IMR-90 (cell line): ENCODE data around the gene CD44. TPM values are rescaled to one million over a fixed set of nuclear protein-coding genes. Genes with fewer than 3 reads are reported as not detected.

Source experiments
- ATAC-seq: fragments of 200-7000 bp; cut with Tn5 transposase; 2 replicates; pipeline ENCODE4 v1.9.1; 2020; ENCODE audit warnings: low read depth, mild to moderate bottlenecking, moderate library complexity
- BruUV-seq: library from RNA; stranded (reverse); fragments of 400-500 nt; replicated peaks from 2 replicates; lab custom pipeline; 2021; lab: Mats Ljungman, UMichigan
- CTCF ChIA-PET: fragments of 300-600 bp; formaldehyde crosslinking; extraction: SDS; loops from one replicate; lab custom pipeline; 2021; ENCODE audit warnings: antibody characterized with exemption; lab: Yijun Ruan, JAX
- POLR2A ChIA-PET: fragments of 300-600 bp; sonication (Branson Sonifier 250); formaldehyde crosslinking; loops from one replicate; lab custom pipeline; 2022; ENCODE audit warnings: antibody characterized with exemption; ENCODE audit not compliant: unreplicated experiment; lab: Charles Lee
- DNase-seq: peaks from one replicate; pipeline ENCODE4 v3.0.0; 2013
- H2AFZ ChIP-seq: replicated peaks from 2 replicates; pipeline ENCODE3; 2013; ENCODE audit warnings: low read length, mild to moderate bottlenecking; ENCODE audit not compliant: poor library complexity
- H2AK5ac ChIP-seq: 2 replicates; pipeline ENCODE4 v1.6.1; 2013; ENCODE audit warnings: low read depth, low read length, inconsistent platforms
- H2AK9ac ChIP-seq: replicated peaks from 2 replicates; pipeline ENCODE3; 2013; ENCODE audit warnings: mild to moderate bottlenecking, low read depth, low read length, moderate library complexity; ENCODE audit not compliant: poor library complexity
- H2BK120ac ChIP-seq: 2 replicates; pipeline ENCODE4 v1.6.1; 2013; ENCODE audit warnings: low read depth, low read length, inconsistent platforms
- H2BK15ac ChIP-seq: 3 replicates; pipeline ENCODE4 v1.6.1; 2013; ENCODE audit warnings: low read depth, low read length, inconsistent platforms
- H2BK20ac ChIP-seq: 2 replicates; pipeline ENCODE4 v1.6.1; 2013; ENCODE audit warnings: low read depth, mild to moderate bottlenecking, inconsistent platforms, low read length, moderate library complexity
- H2BK5ac ChIP-seq: 2 replicates; pipeline ENCODE4 v1.6.1; 2013; ENCODE audit warnings: mild to moderate bottlenecking, low read depth, low read length, inconsistent platforms; ENCODE audit not compliant: poor library complexity, severe bottlenecking
- H3K14ac ChIP-seq: replicated peaks from 2 replicates; pipeline ENCODE4 v1.6.1; 2013; ENCODE audit warnings: low read depth, low read length, inconsistent platforms
- H3K18ac ChIP-seq: 2 replicates; pipeline ENCODE4 v1.6.1; 2013; ENCODE audit warnings: low read depth, low read length, control low read depth
- H3K23ac ChIP-seq: 2 replicates; pipeline ENCODE4 v1.6.1; 2013; ENCODE audit warnings: low read depth, low read length, inconsistent platforms
- H3K27ac ChIP-seq: 2 replicates; pipeline ENCODE4 v1.5.1; 2013; ENCODE audit warnings: mild to moderate bottlenecking, control low read depth, low read length; ENCODE audit not compliant: insufficient read depth
- H3K27me3 ChIP-seq: 2 replicates; pipeline ENCODE4 v1.6.1; 2013; ENCODE audit warnings: low read length; ENCODE audit not compliant: control insufficient read depth, insufficient read depth
- H3K36me3 ChIP-seq: 2 replicates; pipeline ENCODE4 v1.6.1; 2013; ENCODE audit warnings: low read length, mixed read lengths; ENCODE audit not compliant: control insufficient read depth, insufficient read depth
- H3K4ac ChIP-seq: 2 replicates; pipeline ENCODE4 v1.6.1; 2013; ENCODE audit warnings: low read depth, low read length, inconsistent platforms
- H3K4me1 ChIP-seq: 2 replicates; pipeline ENCODE4 v1.6.1; 2013; ENCODE audit warnings: low read length, mixed read lengths; ENCODE audit not compliant: control insufficient read depth, insufficient read depth
- H3K4me2 ChIP-seq: 2 replicates; pipeline ENCODE4 v1.6.1; 2013; ENCODE audit warnings: low read depth, mild to moderate bottlenecking, control low read depth, low read length, moderate library complexity
- H3K4me3 ChIP-seq: 2 replicates; pipeline ENCODE4 v1.5.1; 2013; ENCODE audit warnings: low read depth, mild to moderate bottlenecking, control low read depth, low read length, moderate library complexity; ENCODE audit not compliant: insufficient read depth
- H3K56ac ChIP-seq: 2 replicates; pipeline ENCODE4 v1.6.1; 2013; ENCODE audit warnings: low read length, inconsistent platforms; ENCODE audit not compliant: insufficient read depth; ENCODE audit errors: extremely low read depth
- H3K79me1 ChIP-seq, 2 experiments: 2 replicates each; pipeline ENCODE4 v1.6.1; 2013; ENCODE audit warnings: low read length in 2 of 2, inconsistent platforms in 1 of 2, low read depth in 1 of 2
- H3K9ac ChIP-seq: 2 replicates; pipeline ENCODE4 v1.6.1; 2013; ENCODE audit warnings: low read depth, low read length, control low read depth
- H3K9me1 ChIP-seq: 2 replicates; pipeline ENCODE4 v1.6.1; 2013; ENCODE audit warnings: low read length, inconsistent platforms; ENCODE audit not compliant: insufficient read depth
- H3K9me3 ChIP-seq: 2 replicates; pipeline ENCODE4 v1.6.1; 2013; ENCODE audit warnings: low read length; ENCODE audit not compliant: control insufficient read depth, insufficient read depth
- H4K20me1 ChIP-seq: 2 replicates; pipeline ENCODE4 v1.6.1; 2013; ENCODE audit warnings: low read length, inconsistent platforms; ENCODE audit not compliant: insufficient read depth
- H4K5ac ChIP-seq: 2 replicates; pipeline ENCODE4 v1.6.1; 2013; ENCODE audit warnings: mild to moderate bottlenecking, low read depth, low read length, control low read depth
- H4K8ac ChIP-seq, 2 experiments: 2 replicates each; pipeline ENCODE4 v1.6.1; 2013; ENCODE audit warnings: low read depth in 2 of 2, low read length in 2 of 2, control low read depth in 1 of 2, inconsistent platforms in 1 of 2
- H4K91ac ChIP-seq: 2 replicates; pipeline ENCODE4 v1.6.1; 2013; ENCODE audit warnings: low read depth, low read length, inconsistent platforms; ENCODE audit not compliant: insufficient read depth
- CEBPB ChIP-seq: IDR thresholded peaks from 2 replicates; pipeline ENCODE4 v1.6.1; 2012; ENCODE audit warnings: low read depth, low read length, improper control_type of control experiment
- RCOR1 ChIP-seq: IDR thresholded peaks from 2 replicates; pipeline ENCODE4 v1.6.1; 2012; ENCODE audit warnings: mild to moderate bottlenecking, low read length, improper control_type of control experiment; ENCODE audit not compliant: insufficient replicate concordance
- WGBS, 2 experiments: methylation state at CpG; one replicate each; pipeline versions ENCODE4 v1.1.5 to v1.1.7; 2013; ENCODE audit warnings: missing lambda C conversion rate in 2 of 2; ENCODE audit not compliant: insufficient read length in 1 of 2; ENCODE audit errors: extremely low coverage in 2 of 2; 5-methylcytosine and 5-hydroxymethylcytosine counted together
- dilution Hi-C: fragments of 300-500 bp; cut with HindIII; formaldehyde crosslinking; loops from one replicate; pipeline ENCODE4 v1.14.3; 2018; ENCODE audit warnings: low sequenced_read_pairs; ENCODE audit not compliant: unreplicated experiment
- in situ Hi-C: fragments of 300-500 bp; cut with MboI; formaldehyde crosslinking; loops from 3 replicates; pipeline ENCODE4 v1.14.3; 2019; ENCODE audit warnings: low sequenced_read_pairs, inconsistent platforms, mixed read lengths
- intact Hi-C: fragments of 100-400 bp; cut with micrococcal nuclease; formaldehyde crosslinking; loops from 2 replicates; pipeline ENCODE4 v1.10.0; 2022
- polyA plus RNA-seq, 3 experiments: library from polyadenylated mRNA; depleted of rRNA; stranded (reverse); fragments of >200 nt; gene quantifications; 2 replicates each; pipeline ENCODE4 v1.2.3, GENCODE V29; 2012; ENCODE audit warnings: low replicate concordance in 1 of 3
- total RNA-seq: library from RNA; depleted of rRNA; stranded (reverse); fragments of >200 nt; gene quantifications from 2 replicates; pipeline ENCODE4 v1.2.3, GENCODE V29; 2012

CD44 gene
- total and polyA plus RNA-seq, 2 of the 4 experiments (the other 2 are of a cell fraction) = 357 to 947 TPM

- peaks cover 54% of the 10 kb centered on the region for H3K36me3 ChIP-seq
- in situ Hi-C loops (no loop called here), intact Hi-C loops (no loop called here), dilution Hi-C loops (no loop called here)
- no peak overlapping the region for H2AK9ac ChIP-seq
- WGBS, 2 experiments = 14% methylated on average over 1 of the region's 2 CpGs; no CpG with 5 or more reads in 1 of the 2 experiments
- H3K4me2 ChIP-seq = no peak overlapping the region
- H3K4me1 ChIP-seq = peaks cover 19% of the 10 kb centered on the region
- H4K20me1 ChIP-seq = peaks cover 48% of the 10 kb centered on the region; the same call in 1 of the 2 replicates
- peak; percentile 63 for DNase-seq
- H2AFZ ChIP-seq = no peak overlapping the region
- H3K4ac ChIP-seq = peak overlapping the region; percentile 18; the same call in 1 of the 2 replicates
- H4K8ac ChIP-seq = peak overlapping the region in 1 of 2 experiments; percentile 66; a peak in 2 of 4 replicates
- H3K9ac ChIP-seq = no peak overlapping the region; the same call in 1 of the 2 replicates
- no peaks in the 10 kb centered on the region for H3K9me3 ChIP-seq
- ATAC-seq = peak; percentile 42
- H3K14ac ChIP-seq = no peak overlapping the region
- no peak overlapping the region for H4K5ac ChIP-seq
- no peak overlapping the region for H3K4me3 ChIP-seq
- peaks cover 23 to 62% of the 10 kb centered on the region in 2 experiments for H3K79me1 ChIP-seq
- H2AK5ac ChIP-seq = no peak overlapping the region
- 0 out of 2 replicates have a peak, but pooled peaks have one; percentile 3 for TF ChIP-seq CEBPB
- no peak for TF ChIP-seq RCOR1
- BruUV-seq = no TSS peak
- no peak overlapping the region for H3K27ac ChIP-seq
- H3K9me1 ChIP-seq = peaks cover 14% of the 10 kb centered on the region
- no peak overlapping the region for H3K18ac ChIP-seq
- peak overlapping the region; percentile 18; the same call in 1 of the 2 replicates for H2BK120ac ChIP-seq
- peak overlapping the region; percentile 59 for H2BK5ac ChIP-seq
- no peaks in the 10 kb centered on the region for H3K27me3 ChIP-seq
- CTCF ChIA-PET = no interaction called here
- H2BK20ac ChIP-seq = no peak overlapping the region
- H4K91ac ChIP-seq = no peak overlapping the region
- POLR2A ChIA-PET = no interaction called here
- H2BK15ac ChIP-seq = no peak overlapping the region
- no peak overlapping the region for H3K56ac ChIP-seq
- H3K23ac ChIP-seq = no peak overlapping the region; the same call in 1 of the 2 replicates
Observed at GRCh38 chr11:35185696-35186095, 46.7 kb downstream of the CD44 start.
